Measurements from ENCODE around the gene CPNE5. TPM values are rescaled to one million over a fixed set of nuclear protein-coding genes. Genes with fewer than 3 reads are reported as not detected.

CPNE5 gene
- total RNA-seq, 2 donors from 2014 or later, result 3.9 to 64.5 TPM

DNA sequence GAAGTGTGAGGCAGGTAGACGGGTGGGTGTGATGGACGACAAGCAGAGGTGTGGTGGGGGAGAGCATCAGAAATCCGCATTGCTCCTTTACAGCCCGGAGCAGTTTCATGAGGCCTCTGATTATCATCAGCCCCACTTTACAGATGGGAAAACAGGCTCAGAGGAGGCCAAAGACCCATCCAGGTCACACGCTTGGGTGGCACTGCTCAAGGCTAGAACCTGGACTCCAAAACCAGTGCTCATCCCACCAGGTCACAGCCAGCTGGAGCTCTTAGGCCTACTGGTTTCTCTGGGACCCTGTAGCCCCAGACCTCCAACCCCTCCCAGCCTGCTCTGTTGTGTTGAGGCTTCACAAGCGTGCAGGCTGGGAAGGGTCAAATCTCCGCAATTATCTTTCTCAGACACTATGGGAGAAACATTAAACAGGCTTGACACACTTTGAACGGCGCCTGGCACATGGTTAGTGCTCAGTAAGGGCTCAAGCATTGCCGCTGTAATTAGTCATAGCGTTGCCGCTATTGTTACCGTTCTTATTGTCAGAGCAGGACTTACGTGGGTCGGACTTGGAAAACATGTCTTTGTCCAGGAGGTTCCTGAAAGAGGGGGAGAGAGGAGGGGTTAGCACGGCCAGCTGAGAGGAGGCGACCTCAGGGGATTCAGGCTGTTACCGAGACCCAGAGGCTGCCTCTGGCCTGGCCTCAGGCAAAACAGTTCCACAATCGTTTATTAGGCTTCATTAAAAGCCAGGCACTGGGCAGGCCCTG lies 16.6 kb downstream of the CPNE5 start:
- peak overlapping the region in 1 of 2 donors; percentile 11 for H3K27ac ChIP-seq
- intact Hi-C loops (cut with DNase I), result no loop called here
- no peaks in the 10 kb centered on the region for H3K9me3 ChIP-seq
- TF ChIP-seq POLR2AphosphoS5 (IDR thresholded peaks at IDR 0.05), result peak; percentile 26
- TF ChIP-seq CTCF (IDR thresholded peaks at IDR 0.05), result no peak
- no peaks in the 10 kb centered on the region for H3K4me1 ChIP-seq (replicated peaks)
- H3K36me3 ChIP-seq, result no peaks in the 10 kb centered on the region
- no peak overlapping the region for H3K4me3 ChIP-seq
- H3K27me3 ChIP-seq (replicated peaks; ENCODE audit: insufficient read depth), result no peaks in the 10 kb centered on the region
- DNase-seq (ENCODE audit: low spot score), result no peak
- 72% methylated on average over 19 of the region's 19 CpGs for WGBS

- H3K4me1 ChIP-seq (replicated peaks), result no peaks in the 10 kb centered on the region
- H3K9me3 ChIP-seq, result no peaks in the 10 kb centered on the region
- WGBS, result 89% methylated on average over 14 of the region's 14 CpGs
- peak overlapping the region in 1 of 2 donors; percentile 11 for H3K27ac ChIP-seq
- intact Hi-C loops (cut with DNase I), result no loop called here
- no peaks in the 10 kb centered on the region for H3K36me3 ChIP-seq
- TF ChIP-seq POLR2A (IDR thresholded peaks at IDR 0.05) (no peak), POLR2AphosphoS5 (IDR thresholded peaks at IDR 0.05) (no peak), CTCF (IDR thresholded peaks at IDR 0.05) (no peak)
- H3K27me3 ChIP-seq (replicated peaks; ENCODE audit: insufficient read depth), result no peaks in the 10 kb centered on the region
- H3K4me3 ChIP-seq, result no peak overlapping the region
- DNase-seq (ENCODE audit: low spot score), result no peak
Observed at GRCh38 chr6:36821581-36822335, 17.5 kb downstream of the CPNE5 start.

DNA sequence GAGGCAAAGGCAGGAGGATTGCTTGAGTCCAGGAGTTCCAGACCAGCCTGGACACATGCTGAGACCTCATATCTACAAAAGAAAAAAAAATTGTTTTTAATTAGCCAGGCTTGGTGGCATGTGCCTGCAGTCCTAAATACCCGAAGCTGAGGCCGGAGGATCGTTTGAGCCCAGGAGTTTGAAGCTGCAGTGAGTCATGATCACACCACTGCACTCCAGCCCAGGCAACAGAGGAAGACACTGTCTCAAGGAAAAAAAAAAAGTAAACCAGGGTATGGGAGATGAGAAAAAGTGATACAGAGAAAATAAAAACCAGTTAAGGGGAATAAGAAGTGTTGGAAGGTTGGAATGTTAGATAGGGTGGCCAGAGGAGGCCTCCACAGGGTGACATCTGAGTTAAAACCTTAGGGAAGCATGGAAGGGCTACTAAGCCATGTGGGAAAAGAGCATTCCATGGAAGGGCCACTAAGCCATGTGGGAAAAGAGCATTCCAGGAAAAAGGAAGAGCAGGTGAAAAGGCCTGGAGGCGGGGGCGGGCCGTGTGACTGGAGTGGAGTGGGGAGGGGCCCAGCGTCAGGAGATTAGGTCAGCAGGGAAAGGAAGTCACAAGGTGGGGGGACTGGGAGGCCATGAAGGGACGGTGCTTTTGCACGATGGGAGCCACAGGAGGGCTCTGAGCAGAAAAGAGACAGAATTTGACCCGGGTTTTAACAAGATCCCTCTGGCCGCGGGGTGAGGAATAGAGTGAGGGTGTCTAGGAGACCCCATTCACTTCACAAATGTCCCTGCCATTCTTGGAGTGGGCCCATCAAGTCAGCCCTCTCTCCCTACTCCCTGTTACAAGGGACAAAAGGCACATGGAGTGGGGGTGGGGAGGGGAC lies 18.3 kb downstream of the CPNE5 start:
- TF ChIP-seq CTCF (IDR thresholded peaks at IDR 0.05), result no peak
- TF ChIP-seq POLR2AphosphoS5 (IDR thresholded peaks at IDR 0.05), result no peak
- TF ChIP-seq POLR2A (IDR thresholded peaks at IDR 0.05), result no peak
- H3K4me3 ChIP-seq, result no peak overlapping the region
- intact Hi-C loops (cut with DNase I), result no loop called here
- H3K9me3 ChIP-seq, result no peaks in the 10 kb centered on the region
- 81% methylated on average over 12 of the region's 12 CpGs for WGBS
- no peaks in the 10 kb centered on the region for H3K27me3 ChIP-seq (replicated peaks; ENCODE audit: insufficient read depth)
- H3K36me3 ChIP-seq, result no peaks in the 10 kb centered on the region
- no peaks in the 10 kb centered on the region for H3K4me1 ChIP-seq (replicated peaks)
- DNase-seq (ENCODE audit: low spot score), result no peak
- H3K27ac ChIP-seq, result no peak overlapping the region

DNA sequence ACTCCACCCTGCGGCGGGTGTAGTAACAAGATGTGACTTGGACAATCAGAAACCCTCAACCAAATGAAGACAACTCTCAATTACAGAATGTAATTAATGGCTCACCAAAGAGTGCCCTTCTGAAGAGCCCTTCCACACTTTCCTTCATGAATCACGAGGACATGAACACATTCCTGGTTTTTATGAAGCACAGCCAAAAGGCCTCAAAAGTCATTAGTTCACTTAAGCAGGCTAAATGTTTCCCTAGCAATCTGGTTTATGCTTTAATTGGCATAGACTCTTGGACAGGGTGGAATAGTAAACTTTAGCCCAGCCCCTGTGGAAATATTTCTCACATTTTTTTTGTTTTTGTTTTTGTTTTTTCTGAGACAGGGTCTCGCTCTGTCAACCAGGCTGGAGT lies 20.5 kb downstream of the CPNE5 start:
- H3K4me1 ChIP-seq (replicated peaks), result no peaks in the 10 kb centered on the region
- WGBS, result 86% methylated on average over 4 of the region's 4 CpGs
- DNase-seq (ENCODE audit: low spot score), result no peak
- H3K4me3 ChIP-seq, result no peak overlapping the region
- no peaks in the 10 kb centered on the region for H3K27me3 ChIP-seq (replicated peaks; ENCODE audit: insufficient read depth)
- no peaks in the 10 kb centered on the region for H3K9me3 ChIP-seq
- intact Hi-C loops (cut with DNase I), result no loop called here
- H3K27ac ChIP-seq, result no peak overlapping the region
- TF ChIP-seq POLR2AphosphoS5 (IDR thresholded peaks at IDR 0.05), result no peak
- TF ChIP-seq POLR2A (IDR thresholded peaks at IDR 0.05), result no peak
- no peak for TF ChIP-seq CTCF (IDR thresholded peaks at IDR 0.05)
- no peaks in the 10 kb centered on the region for H3K36me3 ChIP-seq

Measured in prostate gland (tissue), 2 donors.